Ureter (tissue), 1 donor: Measurements from ENCODE around the gene IFI16. TPM values are rescaled to one million over a fixed set of nuclear protein-coding genes. Genes with fewer than 3 reads are reported as not detected.
"Not testable (repeated sequence)": the region's sequence is repeated elsewhere in the genome, so short reads cannot be mapped to it uniquely, and the experiment has no call there.

ENCODE experiments used
- DNase-seq: peaks from one replicate; pipeline ENCODE4 v3.0.0-alpha.2; 2020; ENCODE audit warnings: low spot score
- total RNA-seq: library from RNA; stranded (reverse); gene quantifications from one replicate; pipeline ENCODE4 v1.2.4, GENCODE V29; 2023
- donor health status: DM: yes; HTN: yes; CAD: no.

IFI16 gene
- total RNA-seq, 1 donor from 2014 or later: 93.0 TPM

DNA sequence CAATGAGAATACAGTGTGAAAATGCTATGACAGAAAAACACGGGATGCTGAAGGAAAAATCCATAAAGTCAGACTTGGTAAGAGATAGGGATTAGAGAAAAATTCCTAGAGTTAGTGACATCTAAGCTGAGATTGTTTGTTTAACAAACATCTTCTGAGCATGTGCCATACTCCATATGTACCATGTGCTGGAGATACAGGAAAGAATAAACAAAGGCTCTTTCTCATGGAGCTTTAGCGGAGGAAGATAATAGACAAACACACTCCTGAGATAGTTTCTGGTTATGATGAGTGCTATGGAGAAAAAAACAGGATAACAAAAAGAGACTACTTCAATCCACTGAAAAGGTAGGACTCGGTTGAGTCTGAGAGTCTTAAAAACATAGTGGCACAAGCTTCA lies 88.9 kb downstream of the IFI16 start:
- no peak for DNase-seq

DNA sequence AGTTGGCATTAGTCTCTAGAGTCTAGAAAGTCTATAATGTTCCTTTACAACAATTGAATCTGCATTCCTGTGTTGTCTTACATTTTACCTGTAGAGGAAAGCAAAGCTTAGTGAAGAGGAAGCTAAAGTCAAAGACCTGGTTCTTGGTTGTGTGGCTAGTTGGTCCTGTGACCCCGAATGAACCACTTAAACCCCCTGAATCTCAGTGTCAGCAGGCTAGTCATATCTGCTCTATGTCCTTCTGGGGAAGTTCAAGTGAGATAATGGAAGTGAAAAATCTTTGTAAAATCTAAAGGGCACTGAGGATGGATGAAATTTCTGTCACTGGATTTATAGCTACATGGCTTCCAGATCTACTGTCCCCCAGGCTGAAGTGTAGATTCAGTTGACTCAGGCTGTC lies 90.9 kb downstream of the IFI16 start:
- no peak for DNase-seq

GRCh38 chr1:159103021-159103420 lies 93.3 kb downstream of the IFI16 start:
- DNase-seq: not testable (repeated sequence)

Other genes with a start within 250 kb of the IFI16 start
- gene OR6N1, start 237.7 kb upstream of the IFI16 start, total RNA-seq: not detected
- not detected for gene OR6N2, start 228.7 kb upstream of the IFI16 start, total RNA-seq
- gene MNDA, start 178.6 kb upstream of the IFI16 start, total RNA-seq: 2.1 TPM
- 2.1 TPM for gene PYHIN1, start 78.4 kb upstream of the IFI16 start, total RNA-seq
- 2.9 TPM for gene AIM2, start 66.9 kb downstream of the IFI16 start, total RNA-seq
- 4.2 TPM for gene CADM3, start 161.7 kb downstream of the IFI16 start, total RNA-seq
- gene ACKR1, start 195.0 kb downstream of the IFI16 start, total RNA-seq: 164 TPM